Coronary artery (tissue), 2 donors: ENCODE measurements around the gene SYTL5.

Experiments used
- DNase-seq: peaks from one replicate; pipeline ENCODE4 v3.0.0-alpha.2; 2017; ENCODE audit warnings: low spot score
- H3K27ac ChIP-seq, 2 donors: fragments of 200-600 bp; sonication (generic); one replicate each; pipeline ENCODE4 v1.5.1; 2016 to 2019
- H3K4me3 ChIP-seq: fragments of 200-600 bp; sonication (generic); 2 replicates; pipeline ENCODE4 v1.5.1; 2016; ENCODE audit warnings: mild to moderate bottlenecking, moderate library complexity
- CTCF ChIP-seq: fragments of 200-600 bp; sonication (generic); IDR thresholded peaks from one replicate; pipeline ENCODE4 v1.5.1; 2019; ENCODE audit warnings: antibody characterized with exemption

SYTL5 gene

GRCh38 chrX:38069273-38069672 lies 62.9 kb downstream of the SYTL5 start:
- Histone ChIP-seq H3K4me3 (no peak overlapping the region), H3K27ac (no peak overlapping the region)
- DNase-seq, result no peak
- no peak for TF ChIP-seq CTCF

GRCh38 chrX:38069991-38070390 lies 63.6 kb downstream of the SYTL5 start:
- no peak for DNase-seq
- TF ChIP-seq CTCF, result no peak
- Histone ChIP-seq H3K27ac (no peak overlapping the region), H3K4me3 (no peak overlapping the region)

GRCh38 chrX:38079463-38079862 lies 73.1 kb downstream of the SYTL5 start:
- H3K4me3 ChIP-seq, result no peak overlapping the region
- no peak for DNase-seq
- H3K27ac ChIP-seq, result no peak overlapping the region
- no peak for TF ChIP-seq CTCF

GRCh38 chrX:38080808-38081207 lies 74.5 kb downstream of the SYTL5 start:
- TF ChIP-seq CTCF, result no peak
- Histone ChIP-seq H3K4me3 (no peak overlapping the region), H3K27ac (no peak overlapping the region)
- DNase-seq, result no peak

DNA sequence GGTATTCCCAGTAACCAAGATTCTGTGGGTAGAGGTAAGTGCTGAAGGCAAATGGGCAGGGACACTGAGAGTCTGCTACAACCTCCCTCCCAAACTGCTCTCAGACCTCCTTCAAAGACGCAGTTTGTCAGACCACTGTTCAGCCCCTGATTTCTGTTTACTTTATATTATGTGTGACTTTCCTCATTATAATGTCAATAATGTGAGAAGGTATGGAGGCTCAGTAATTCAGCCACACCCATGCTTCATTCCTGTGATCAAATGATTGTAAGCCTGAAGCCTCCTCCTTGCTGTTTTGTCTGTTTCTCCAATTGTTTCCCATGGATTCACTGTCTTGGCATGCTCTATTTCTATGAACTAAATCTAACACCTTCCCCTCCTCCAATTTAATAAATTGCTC lies 75.6 kb downstream of the SYTL5 start:
- Histone ChIP-seq H3K27ac (no peak overlapping the region), H3K4me3 (no peak overlapping the region)
- TF ChIP-seq CTCF, result no peak
- no peak for DNase-seq

- no peak overlapping the region for H3K27ac ChIP-seq
- TF ChIP-seq CTCF, result no peak
Measured at GRCh38 chrX:38082309-38082708, 76.0 kb downstream of the SYTL5 start.

DNA sequence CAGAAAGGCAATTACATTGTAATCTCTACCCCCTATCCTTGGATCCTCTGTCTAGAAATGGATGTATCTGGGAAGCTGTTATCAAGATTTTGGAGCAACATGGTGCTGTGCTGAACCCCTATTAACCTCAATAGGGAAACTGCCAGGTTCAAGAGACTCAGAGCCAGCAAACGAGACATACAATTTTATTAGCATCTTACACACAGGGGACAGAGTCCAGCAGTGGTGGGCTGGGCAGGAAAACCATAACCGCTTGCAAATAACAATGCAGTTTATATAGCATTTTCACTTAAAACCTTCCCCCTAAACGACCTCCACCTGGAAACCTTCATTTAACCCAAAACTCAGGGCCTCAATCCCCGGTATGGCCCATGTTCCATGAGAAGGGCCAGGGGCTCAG lies 79.5 kb downstream of the SYTL5 start:
- TF ChIP-seq CTCF, result no peak
- no peak overlapping the region for H3K27ac ChIP-seq
- DNase-seq, result no peak
- H3K4me3 ChIP-seq, result no peak overlapping the region

More at GRCh38 chrX:38082309-38082708, 76.0 kb downstream of the SYTL5 start:
- DNase-seq, result no peak
- no peak overlapping the region for H3K4me3 ChIP-seq
